AG09319 (cell line): ENCODE data around the gene ABCC3.
"Not testable (repeated sequence)": the region's sequence is repeated elsewhere in the genome, so short reads cannot be mapped to it uniquely, and the experiment has no call there.

Source experiments
- DNase-seq: peaks from one replicate; pipeline ENCODE4 v3.0.0-alpha.2; 2010; ENCODE audit warnings: low read depth; ENCODE audit errors: extremely low read depth
- CTCF ChIP-seq: IDR thresholded peaks from 2 replicates; pipeline ENCODE4 v1.5.1; 2011; ENCODE audit warnings: low read depth, mild to moderate bottlenecking, inconsistent platforms, low read length, moderate library complexity

The ABCC3 gene

GRCh38 chr17:50676065-50676975, 41.6 kb downstream of the ABCC3 start:
- no peak for DNase-seq
- no peak for TF ChIP-seq CTCF

DNA sequence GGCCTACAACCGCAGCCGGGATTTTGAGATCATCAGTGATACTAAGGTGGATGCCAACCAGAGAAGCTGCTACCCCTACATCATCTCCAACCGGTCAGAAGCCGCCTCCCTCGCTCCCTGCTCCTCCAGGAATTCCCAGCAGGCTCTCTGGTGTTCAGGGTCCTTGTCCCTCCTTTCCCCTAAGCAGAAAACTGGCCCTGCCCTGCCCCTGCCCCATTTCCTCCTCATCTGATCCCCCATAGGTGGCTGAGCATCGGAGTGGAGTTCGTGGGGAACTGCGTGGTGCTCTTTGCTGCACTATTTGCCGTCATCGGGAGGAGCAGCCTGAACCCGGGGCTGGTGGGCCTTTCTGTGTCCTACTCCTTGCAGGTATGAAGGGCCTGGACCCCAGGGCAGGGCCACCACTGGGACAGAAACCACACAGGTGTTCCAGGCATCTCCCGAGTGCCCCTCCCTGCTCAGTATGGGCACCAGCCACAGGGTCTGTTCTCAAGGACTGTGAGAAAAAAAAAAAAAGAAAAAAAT, 43.2 kb downstream of the ABCC3 start:
- DNase-seq: no peak
- no peak for TF ChIP-seq CTCF

GRCh38 chr17:50679008-50679544, 44.4 kb downstream of the ABCC3 start:
- no peak for TF ChIP-seq CTCF
- no peak for DNase-seq

DNA sequence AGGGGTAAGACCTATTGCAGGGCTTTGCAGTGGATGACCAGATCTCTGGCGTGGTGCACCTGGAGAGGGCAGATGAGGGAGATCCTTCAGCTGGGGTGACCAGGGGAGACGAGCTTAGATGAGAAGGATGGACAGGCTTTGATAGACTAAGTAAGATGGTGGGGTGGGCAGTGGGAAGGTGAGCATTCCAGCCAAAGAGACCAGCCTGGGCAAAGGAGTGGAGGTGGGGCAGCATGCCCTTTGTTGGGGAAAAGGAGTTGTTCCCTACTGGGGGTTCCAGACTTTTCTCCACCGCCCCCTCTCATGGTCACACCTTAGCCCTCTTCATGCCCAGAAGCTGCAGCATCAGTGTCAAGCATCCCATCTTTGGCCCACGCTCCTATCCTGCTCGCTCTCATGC, 45.4 kb downstream of the ABCC3 start:
- TF ChIP-seq CTCF: no peak
- no peak for DNase-seq

- not testable (repeated sequence) for DNase-seq
Measured at GRCh38 chr17:50680543-50681262, 46.0 kb downstream of the ABCC3 start.

DNA sequence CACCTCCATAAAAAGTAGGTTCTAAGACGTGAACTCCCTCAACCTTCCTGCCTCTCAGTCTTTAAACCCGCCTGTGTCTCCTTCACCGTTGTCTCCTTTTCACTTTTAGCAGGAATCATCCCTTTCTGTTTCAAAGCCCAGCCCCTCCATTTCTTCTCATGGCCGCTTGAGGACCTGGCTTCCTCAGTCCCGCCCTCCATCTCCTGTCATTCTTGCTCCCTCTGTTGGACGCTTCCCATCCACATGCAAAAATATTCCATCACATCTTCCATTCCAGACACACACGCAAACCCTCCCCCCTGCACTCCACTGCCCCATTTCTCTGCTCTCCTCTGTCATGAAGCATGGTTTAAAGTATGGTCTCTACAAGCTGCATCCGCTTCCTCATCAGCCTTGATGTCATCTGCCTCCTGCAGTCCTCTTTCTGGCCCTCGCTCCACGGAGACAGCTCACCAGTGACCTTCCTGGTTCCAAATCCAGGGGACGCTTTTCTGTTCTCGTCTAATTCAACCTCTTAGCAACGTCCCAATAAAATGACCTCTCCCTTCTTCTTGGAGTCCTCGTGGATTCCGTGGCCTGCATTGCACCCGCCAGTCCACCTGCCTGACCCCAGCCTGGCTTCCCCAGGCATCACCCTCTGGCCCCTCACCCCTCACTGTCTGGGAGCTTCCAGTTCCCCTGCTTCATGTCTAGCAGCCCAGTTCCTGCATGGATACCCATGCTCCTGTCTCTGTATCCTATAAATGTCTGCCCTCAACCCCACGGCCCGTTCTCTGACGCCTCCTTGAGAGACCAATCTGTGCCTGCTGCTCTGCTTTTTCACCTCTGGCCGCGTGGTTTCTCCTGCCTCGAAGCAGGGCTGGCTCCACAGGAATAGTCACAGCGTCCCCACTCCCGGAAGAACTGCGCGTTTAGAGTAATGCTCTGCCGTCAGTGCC, 46.9 kb downstream of the ABCC3 start:
- DNase-seq: peak; percentile 57
- peak; percentile 74 for TF ChIP-seq CTCF

DNA sequence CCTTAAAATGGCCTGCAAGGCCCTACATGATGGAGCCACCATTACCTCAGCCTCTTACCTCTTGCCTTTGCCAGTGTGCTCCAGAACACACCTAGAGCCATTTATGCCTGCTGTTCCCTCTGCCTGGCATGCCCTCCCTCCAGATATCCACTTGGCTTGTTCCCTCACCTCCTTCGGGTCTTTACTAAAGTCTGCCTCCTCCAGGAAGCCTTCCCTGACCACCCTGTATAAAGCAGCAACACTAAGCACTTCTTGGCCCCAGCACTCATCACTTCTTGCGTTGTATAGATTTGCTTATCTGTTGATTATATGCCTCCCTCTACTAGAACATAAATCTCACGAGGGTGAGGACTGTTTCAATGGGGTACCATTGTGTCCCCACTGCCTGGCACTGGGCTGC, 47.8 kb downstream of the ABCC3 start:
- no peak for DNase-seq
- TF ChIP-seq CTCF: no peak
